ENCODE data around the gene ATP2B1.
"Not testable (repeated sequence)": the region's sequence is repeated elsewhere in the genome, so short reads cannot be mapped to it uniquely, and the experiment has no call there.

ATP2B1 gene

GRCh38 chr12:89708565-89709156, at the start of gene ATP2B1:
TSS of gene ATP2B1 (minus strand) at chr12:89708838. CDS start at chr12:89655886, 52,952 bp downstream.
- peak; percentile 72 for DNase-seq (ENCODE audit: low spot score)

GRCh38 chr12:89757987-89758386, 49.3 kb upstream of the ATP2B1 start:
- DNase-seq (ENCODE audit: low spot score) = not testable (repeated sequence)

- DNase-seq (ENCODE audit: low spot score) = no peak
Measured at GRCh38 chr12:89756585-89757398, 48.2 kb upstream of the ATP2B1 start.

- DNase-seq (ENCODE audit: low spot score) = no peak
Measured at GRCh38 chr12:89756194-89756584, 47.6 kb upstream of the ATP2B1 start.

- DNase-seq (ENCODE audit: low spot score) = no peak
Measured at GRCh38 chr12:89753997-89754396, 45.4 kb upstream of the ATP2B1 start.

- DNase-seq (ENCODE audit: low spot score) = no peak
Measured at GRCh38 chr12:89752341-89752740, 43.7 kb upstream of the ATP2B1 start.

GRCh38 chr12:89750389-89751351, 42.0 kb upstream of the ATP2B1 start:
- DNase-seq (ENCODE audit: low spot score) = no peak

- DNase-seq (ENCODE audit: low spot score) = no peak
Measured at GRCh38 chr12:89748791-89749190, 40.2 kb upstream of the ATP2B1 start.

- DNase-seq (ENCODE audit: low spot score) = no peak
Measured at GRCh38 chr12:89745286-89745685, 36.6 kb upstream of the ATP2B1 start.

GRCh38 chr12:89742337-89743022, 33.8 kb upstream of the ATP2B1 start:
- DNase-seq (ENCODE audit: low spot score) = no peak

- DNase-seq (ENCODE audit: low spot score) = no peak
Measured at GRCh38 chr12:89740943-89741342, 32.3 kb upstream of the ATP2B1 start.

- DNase-seq (ENCODE audit: low spot score) = no peak
Measured at GRCh38 chr12:89736995-89737394, 28.4 kb upstream of the ATP2B1 start.

GRCh38 chr12:89733579-89734201, 25.1 kb upstream of the ATP2B1 start:
- peak; percentile 20 for DNase-seq (ENCODE audit: low spot score)

- DNase-seq (ENCODE audit: low spot score) = no peak
Measured at GRCh38 chr12:89732522-89732921, 23.9 kb upstream of the ATP2B1 start.

GRCh38 chr12:89731614-89732013, 23.0 kb upstream of the ATP2B1 start:
- DNase-seq (ENCODE audit: low spot score) = no peak

GRCh38 chr12:89731089-89731488, 22.5 kb upstream of the ATP2B1 start:
- no peak for DNase-seq (ENCODE audit: low spot score)

- DNase-seq (ENCODE audit: low spot score) = no peak
Measured at GRCh38 chr12:89729946-89730459, 21.4 kb upstream of the ATP2B1 start.

GRCh38 chr12:89723276-89723675, 14.6 kb upstream of the ATP2B1 start:
- no peak for DNase-seq (ENCODE audit: low spot score)

GRCh38 chr12:89721291-89721987, 12.8 kb upstream of the ATP2B1 start:
- DNase-seq (ENCODE audit: low spot score) = no peak

- no peak for DNase-seq (ENCODE audit: low spot score)
Measured at GRCh38 chr12:89717759-89718523, 9.3 kb upstream of the ATP2B1 start.
